Ishikawa (cell line): Measurements from ENCODE around the gene DOCK3.

Experiments used
- CEBPB ChIP-seq: IDR thresholded peaks from 2 replicates; pipeline ENCODE4 v1.6.1; 2012
- CREB1 ChIP-seq: IDR thresholded peaks from 2 replicates; pipeline ENCODE4 v1.6.1; 2012; ENCODE audit warnings: low read depth
- EGR1 ChIP-seq: IDR thresholded peaks from 2 replicates; pipeline ENCODE4 v1.6.1; 2012
- EP300 ChIP-seq: IDR thresholded peaks from 2 replicates; pipeline ENCODE4 v1.6.1; 2012; ENCODE audit warnings: borderline replicate concordance
- FOXM1 ChIP-seq: IDR thresholded peaks from 2 replicates; pipeline ENCODE4 v1.6.1; 2012; ENCODE audit warnings: low read depth, borderline replicate concordance
- MAX ChIP-seq: IDR thresholded peaks from 2 replicates; pipeline ENCODE4 v1.6.1; 2012
- NFIC ChIP-seq: IDR thresholded peaks from 2 replicates; pipeline ENCODE4 v1.6.1; 2012
- RAD21 ChIP-seq: IDR thresholded peaks from 2 replicates; pipeline ENCODE4 v1.6.1; 2012; ENCODE audit warnings: low read depth
- REST ChIP-seq: IDR thresholded peaks from 2 replicates; pipeline ENCODE4 v1.6.1; 2012; ENCODE audit warnings: low read depth, mild to moderate bottlenecking
- TAF1 ChIP-seq: IDR thresholded peaks from 2 replicates; pipeline ENCODE4 v1.6.1; 2012; ENCODE audit warnings: low read depth, mild to moderate bottlenecking
- TCF12 ChIP-seq: IDR thresholded peaks from 2 replicates; pipeline ENCODE4 v1.6.1; 2012; ENCODE audit warnings: low read depth
- TEAD4 ChIP-seq: IDR thresholded peaks from 2 replicates; pipeline ENCODE4 v1.6.1; 2012
- USF1 ChIP-seq: IDR thresholded peaks from 2 replicates; pipeline ENCODE4 v1.6.1; 2012
- YY1 ChIP-seq: IDR thresholded peaks from 2 replicates; pipeline ENCODE4 v1.6.1; 2012; ENCODE audit warnings: low read depth
- ZBTB7A ChIP-seq: IDR thresholded peaks from 2 replicates; pipeline ENCODE4 v1.6.1; 2012; ENCODE audit warnings: low read depth

The DOCK3 gene

GRCh38 chr3:51395493-51396213 lies 720.9 kb downstream of the DOCK3 start:
- TF ChIP-seq CREB1, result no peak
- no peak for TF ChIP-seq NFIC
- no peak for TF ChIP-seq USF1
- TF ChIP-seq CEBPB, result no peak
- TF ChIP-seq MAX, result no peak

- no peak for TF ChIP-seq EGR1
- no peak for TF ChIP-seq CEBPB
- no peak for TF ChIP-seq USF1
- no peak for TF ChIP-seq CREB1
- no peak for TF ChIP-seq FOXM1
- TF ChIP-seq EP300, result no peak
- TF ChIP-seq TCF12, result no peak
- no peak for TF ChIP-seq REST
- no peak for TF ChIP-seq RAD21
- no peak for TF ChIP-seq TEAD4
- no peak for TF ChIP-seq ZBTB7A
- TF ChIP-seq YY1, result no peak
- no peak for TF ChIP-seq NFIC
- no peak for TF ChIP-seq MAX
- TF ChIP-seq TAF1, result no peak
These were observed 721.7 kb downstream of the DOCK3 start for GRCh38 chr3:51396401-51396800.

- TF ChIP-seq CREB1, result no peak
These were observed 722.7 kb downstream of the DOCK3 start for GRCh38 chr3:51397392-51397791.

GRCh38 chr3:51398595-51399310 lies 724.0 kb downstream of the DOCK3 start:
- TF ChIP-seq TEAD4 (no peak), MAX (no peak), RAD21 (no peak), YY1 (no peak)

GRCh38 chr3:51400166-51400565 lies 725.4 kb downstream of the DOCK3 start:
- TF ChIP-seq ZBTB7A, result no peak
- TF ChIP-seq REST, result no peak
- TF ChIP-seq YY1, result no peak
- TF ChIP-seq RAD21, result no peak
- no peak for TF ChIP-seq TEAD4
- no peak for TF ChIP-seq EGR1
- no peak for TF ChIP-seq MAX
- no peak for TF ChIP-seq EP300
- no peak for TF ChIP-seq USF1
- no peak for TF ChIP-seq FOXM1
- TF ChIP-seq CEBPB, result no peak
